HG02588 (cell line): ENCODE measurements around the gene SLC12A8.

Source experiments
- ATAC-seq: cut with Tn5 transposase; IDR thresholded peaks from one replicate; pipeline ENCODE4 v1.9.1; 2021; ENCODE audit warnings: mild to moderate bottlenecking, moderate library complexity; ENCODE audit not compliant: unreplicated experiment

SLC12A8 gene

GRCh38 chr3:125154800-125155269 is 57.7 kb downstream of the SLC12A8 start:
- ATAC-seq, result no peak

- no peak for ATAC-seq
These were observed 58.4 kb downstream of the SLC12A8 start for GRCh38 chr3:125154110-125154509.

- no peak for ATAC-seq
These were observed 59.6 kb downstream of the SLC12A8 start for GRCh38 chr3:125152951-125153350.

GRCh38 chr3:125151916-125152315 is 60.6 kb downstream of the SLC12A8 start:
- no peak for ATAC-seq

- no peak for ATAC-seq
These were observed 61.1 kb downstream of the SLC12A8 start for GRCh38 chr3:125151442-125151817.

GRCh38 chr3:125150525-125151441 is 61.8 kb downstream of the SLC12A8 start:
- ATAC-seq, result no peak

- no peak for ATAC-seq
These were observed 63.1 kb downstream of the SLC12A8 start for GRCh38 chr3:125149462-125149861.

- no peak for ATAC-seq
These were observed 63.7 kb downstream of the SLC12A8 start for GRCh38 chr3:125148836-125149235.

GRCh38 chr3:125148016-125148812 is 64.3 kb downstream of the SLC12A8 start:
- no peak for ATAC-seq

- ATAC-seq, result no peak
These were observed 65.1 kb downstream of the SLC12A8 start for GRCh38 chr3:125147491-125147820.

- ATAC-seq, result no peak
These were observed 65.7 kb downstream of the SLC12A8 start for GRCh38 chr3:125146626-125147490.

GRCh38 chr3:125145751-125146475 is 66.6 kb downstream of the SLC12A8 start:
- no peak for ATAC-seq

- no peak for ATAC-seq
These were observed 67.8 kb downstream of the SLC12A8 start for GRCh38 chr3:125144653-125145314.

GRCh38 chr3:125143982-125144652 is 68.4 kb downstream of the SLC12A8 start:
- ATAC-seq, result no peak

GRCh38 chr3:125143538-125143937 is 69.0 kb downstream of the SLC12A8 start:
- no peak for ATAC-seq

GRCh38 chr3:125142940-125143339 is 69.6 kb downstream of the SLC12A8 start:
- ATAC-seq, result no peak

- ATAC-seq, result no peak
These were observed 70.1 kb downstream of the SLC12A8 start for GRCh38 chr3:125142420-125142778.

GRCh38 chr3:125141596-125142419 is 70.7 kb downstream of the SLC12A8 start:
- peak; percentile 54 for ATAC-seq
